B cell (primary cell): ENCODE data around the gene CCDC9B.

Experiments used
- CTCF ChIP-seq: fragments of 200-600 bp; IDR thresholded peaks from one replicate; pipeline ENCODE4 v1.8.0; 2022; ENCODE audit warnings: antibody characterized with exemption, mild to moderate bottlenecking
- EZH2 ChIP-seq: IDR thresholded peaks from 2 replicates; pipeline ENCODE4 v1.6.1; 2012; ENCODE audit warnings: borderline replicate concordance, low read depth, mild to moderate bottlenecking, moderate library complexity, low read length; ENCODE audit not compliant: insufficient read depth, poor library complexity, severe bottlenecking

GRCh38 chr15:40354408-40355171, 13.9 kb upstream of the CCDC9B start:
- no peak for TF ChIP-seq CTCF
- TF ChIP-seq EZH2 = no peak
